Parathyroid adenoma (tissue), 2 donors: ENCODE data around the gene SLC4A11.
A peak's percentile ranks its signal among the peaks of the same experiment; 100 is the strongest.
"Not testable (repeated sequence)": the region's sequence is repeated elsewhere in the genome, so short reads cannot be mapped to it uniquely, and the experiment has no call there.

Experiments
- H2AFZ ChIP-seq: fragments of 300-600 bp; sonication (generic); one replicate; pipeline ENCODE4 v1.7.0; 2017; ENCODE audit warnings: antibody characterized with exemption, mild to moderate bottlenecking
- H3K27ac ChIP-seq: fragments of 300-600 bp; sonication (generic); one replicate; pipeline ENCODE4 v1.7.0; 2017
- H3K27me3 ChIP-seq: fragments of 300-600 bp; sonication (generic); one replicate; pipeline ENCODE4 v1.7.0; 2017; ENCODE audit warnings: low read length; ENCODE audit not compliant: control insufficient read depth, insufficient read depth
- H3K36me3 ChIP-seq: fragments of 300-600 bp; sonication (generic); one replicate; pipeline ENCODE4 v1.7.0; 2017; ENCODE audit warnings: low read length; ENCODE audit not compliant: control insufficient read depth, insufficient read depth
- H3K4me1 ChIP-seq: fragments of 300-600 bp; sonication (generic); one replicate; pipeline ENCODE4 v1.7.0; 2017; ENCODE audit warnings: control low read depth
- H3K4me2 ChIP-seq: fragments of 300-600 bp; sonication (generic); one replicate; pipeline ENCODE4 v1.7.0; 2017; ENCODE audit warnings: low read length
- H3K4me3 ChIP-seq: fragments of 300-600 bp; sonication (generic); one replicate; pipeline ENCODE4 v1.7.0; 2017; ENCODE audit warnings: low read depth, low read length
- H3K79me2 ChIP-seq: fragments of 300-600 bp; sonication (generic); one replicate; pipeline ENCODE4 v1.7.0; 2017; ENCODE audit warnings: control low read depth
- H3K9ac ChIP-seq: fragments of 300-600 bp; sonication (generic); one replicate; pipeline ENCODE4 v1.7.0; 2017; ENCODE audit warnings: mild to moderate bottlenecking
- H3K9me3 ChIP-seq: fragments of 300-600 bp; sonication (generic); one replicate; pipeline ENCODE4 v1.7.0; 2017; ENCODE audit warnings: low read length; ENCODE audit not compliant: control insufficient read depth
- TF ChIP-seq, protein P1 (sequence below): fragments of 300-600 bp; sonication (generic); IDR thresholded peaks from one replicate; pipeline ENCODE4 v1.7.0; 2017; ENCODE audit warnings: antibody characterized with exemption, mild to moderate bottlenecking
- donor health status: primary hyperparathyroidism.

The SLC4A11 gene

GRCh38 chr20:3222635-3223600 lies 16.1 kb downstream of the SLC4A11 start:
- Histone ChIP-seq H3K4me3 (no peak overlapping the region), H3K4me2 (no peak overlapping the region), H3K9me3 (no peaks in the 10 kb centered on the region), H3K4me1 (no peaks in the 10 kb centered on the region), H3K79me2 (no peaks in the 10 kb centered on the region), H3K36me3 (no peaks in the 10 kb centered on the region), H2AFZ (no peak overlapping the region), H3K9ac (no peak overlapping the region), H3K27me3 (no peaks in the 10 kb centered on the region), H3K27ac (no peak overlapping the region)
- TF ChIP-seq, protein P1, sequence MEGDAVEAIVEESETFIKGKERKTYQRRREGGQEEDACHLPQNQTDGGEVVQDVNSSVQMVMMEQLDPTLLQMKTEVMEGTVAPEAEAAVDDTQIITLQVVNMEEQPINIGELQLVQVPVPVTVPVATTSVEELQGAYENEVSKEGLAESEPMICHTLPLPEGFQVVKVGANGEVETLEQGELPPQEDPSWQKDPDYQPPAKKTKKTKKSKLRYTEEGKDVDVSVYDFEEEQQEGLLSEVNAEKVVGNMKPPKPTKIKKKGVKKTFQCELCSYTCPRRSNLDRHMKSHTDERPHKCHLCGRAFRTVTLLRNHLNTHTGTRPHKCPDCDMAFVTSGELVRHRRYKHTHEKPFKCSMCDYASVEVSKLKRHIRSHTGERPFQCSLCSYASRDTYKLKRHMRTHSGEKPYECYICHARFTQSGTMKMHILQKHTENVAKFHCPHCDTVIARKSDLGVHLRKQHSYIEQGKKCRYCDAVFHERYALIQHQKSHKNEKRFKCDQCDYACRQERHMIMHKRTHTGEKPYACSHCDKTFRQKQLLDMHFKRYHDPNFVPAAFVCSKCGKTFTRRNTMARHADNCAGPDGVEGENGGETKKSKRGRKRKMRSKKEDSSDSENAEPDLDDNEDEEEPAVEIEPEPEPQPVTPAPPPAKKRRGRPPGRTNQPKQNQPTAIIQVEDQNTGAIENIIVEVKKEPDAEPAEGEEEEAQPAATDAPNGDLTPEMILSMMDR, result no peak

- no peak overlapping the region for H2AFZ ChIP-seq
- H3K27ac ChIP-seq, result no peak overlapping the region
- TF ChIP-seq, protein P1, result no peak
- no peak overlapping the region for H3K4me2 ChIP-seq
- no peaks in the 10 kb centered on the region for H3K79me2 ChIP-seq
- H3K36me3 ChIP-seq, result no peaks in the 10 kb centered on the region
- H3K9ac ChIP-seq, result no peak overlapping the region
- H3K9me3 ChIP-seq, result no peaks in the 10 kb centered on the region
- no peak overlapping the region for H3K4me3 ChIP-seq
- no peaks in the 10 kb centered on the region for H3K4me1 ChIP-seq
- H3K27me3 ChIP-seq, result no peaks in the 10 kb centered on the region
Observed at GRCh38 chr20:3221398-3222226, 17.4 kb downstream of the SLC4A11 start.

DNA sequence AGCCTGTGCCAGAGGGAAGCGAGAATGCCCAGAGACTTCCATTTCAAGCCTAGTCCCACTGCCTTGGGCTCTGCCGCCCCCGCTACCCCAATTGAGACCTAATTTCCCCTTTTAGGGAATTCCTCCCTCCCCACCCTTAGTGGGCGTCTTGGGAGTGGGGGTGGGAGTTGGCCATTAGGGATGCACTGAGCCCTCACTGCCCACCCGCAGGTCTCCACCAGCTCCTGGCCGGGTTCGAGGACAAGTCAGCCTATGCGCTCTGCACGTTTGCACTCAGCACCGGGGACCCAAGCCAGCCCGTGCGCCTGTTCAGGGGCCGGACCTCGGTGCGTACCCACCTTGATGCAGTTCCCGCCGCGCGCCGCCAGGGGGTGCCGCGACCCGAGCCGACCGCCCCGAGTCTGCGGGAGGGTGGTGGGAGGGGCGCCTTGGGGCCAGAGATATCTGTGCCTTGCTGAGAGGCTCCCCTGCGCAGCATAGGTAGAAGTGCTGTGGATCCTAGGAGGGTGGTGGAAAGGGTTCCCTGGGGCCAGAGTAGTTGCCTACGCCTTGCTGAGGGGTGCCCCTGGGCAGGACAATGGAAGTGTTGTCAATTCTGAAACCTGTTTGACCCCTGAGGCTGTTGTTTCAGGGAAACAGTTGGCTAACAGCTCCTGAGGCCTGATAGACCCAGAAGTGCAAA lies 20.5 kb downstream of the SLC4A11 start:
- Histone ChIP-seq H3K36me3 (no peaks in the 10 kb centered on the region), H3K79me2 (no peaks in the 10 kb centered on the region), H3K4me1 (no peaks in the 10 kb centered on the region), H3K9me3 (no peaks in the 10 kb centered on the region), H3K27ac (no peak overlapping the region), H3K4me3 (no peak overlapping the region), H3K9ac (no peak overlapping the region), H3K27me3 (no peaks in the 10 kb centered on the region), H3K4me2 (no peak overlapping the region), H2AFZ (peak overlapping the region; percentile 51)
- TF ChIP-seq, protein P1, result peak; percentile 93

GRCh38 chr20:3215359-3215917 lies 23.6 kb downstream of the SLC4A11 start:
- H3K79me2 ChIP-seq, H3K9ac ChIP-seq, H3K4me2 ChIP-seq, H3K4me3 ChIP-seq, H3K36me3 ChIP-seq, H3K9me3 ChIP-seq, H3K27me3 ChIP-seq, H2AFZ ChIP-seq, H3K27ac ChIP-seq, H3K4me1 ChIP-seq: not testable (repeated sequence)
